Liver (tissue), 9 donors: ENCODE results near the gene LY86. TPM values are rescaled to one million over a fixed set of nuclear protein-coding genes. Genes with fewer than 3 reads are reported as not detected.

Experiments
- DNase-seq: peaks from one replicate; pipeline ENCODE4 v3.0.0-alpha.2; 2017; ENCODE audit warnings: low spot score
- H3K27ac ChIP-seq, 2 donors: one replicate each; pipeline ENCODE4 v1.7.0; 2013; ENCODE audit warnings: inconsistent platforms in 2 of 2, low read length in 2 of 2, control low read depth in 1 of 2, low read depth in 1 of 2, mild to moderate bottlenecking in 1 of 2
- H3K27me3 ChIP-seq, 4 donors: one replicate each; pipeline versions ENCODE4 v1.6.1 to v1.7.0; 2013; ENCODE audit warnings: low read length in 3 of 4, inconsistent platforms in 1 of 4, mild to moderate bottlenecking in 1 of 4, moderate library complexity in 1 of 4; ENCODE audit not compliant: control insufficient read depth in 4 of 4, insufficient read depth in 4 of 4
- H3K36me3 ChIP-seq, 4 donors: one replicate each; pipeline versions ENCODE4 v1.6.1 to v1.7.0; 2013; ENCODE audit warnings: low read length in 3 of 4, mild to moderate bottlenecking in 3 of 4, low read depth in 1 of 4, moderate library complexity in 1 of 4; ENCODE audit not compliant: control insufficient read depth in 4 of 4, insufficient read depth in 3 of 4
- H3K4me1 ChIP-seq, 4 donors: one replicate each; pipeline versions ENCODE4 v1.6.1 to v1.7.0; 2013; ENCODE audit warnings: low read length in 3 of 4, mild to moderate bottlenecking in 3 of 4, moderate library complexity in 1 of 4; ENCODE audit not compliant: control insufficient read depth in 4 of 4, insufficient read depth in 4 of 4
- H3K4me3 ChIP-seq, 3 donors: one replicate each; pipeline versions ENCODE4 v1.6.1 to v1.7.0; 2013; ENCODE audit warnings: low read length in 3 of 3, control low read depth in 1 of 3, low read depth in 1 of 3, mild to moderate bottlenecking in 1 of 3
- H3K9ac ChIP-seq, 2 donors: one replicate each; pipeline ENCODE4 v1.7.0; 2013; ENCODE audit warnings: low read length in 2 of 2, mild to moderate bottlenecking in 2 of 2, moderate library complexity in 2 of 2, control low read depth in 1 of 2, low read depth in 1 of 2
- H3K9me3 ChIP-seq, 4 donors: one replicate each; pipeline versions ENCODE4 v1.6.1 to v1.7.0; 2013; ENCODE audit warnings: low read length in 3 of 4; ENCODE audit not compliant: control insufficient read depth in 4 of 4
- EGR1 ChIP-seq, 2 donors: IDR thresholded peaks; 2 replicates each; pipeline ENCODE4 v1.6.1; 2016 to 2018; ENCODE audit warnings: antibody characterized with exemption in 2 of 2, low read depth in 2 of 2
- FOXA1 ChIP-seq: IDR thresholded peaks from 2 replicates; pipeline ENCODE4 v1.6.1; 2016; ENCODE audit warnings: antibody characterized with exemption
- GABPA ChIP-seq, 2 donors: IDR thresholded peaks in 1 of 2; conservative IDR thresholded peaks in 1 of 2; 2 replicates each; pipeline ENCODE4 v1.6.1; 2016; ENCODE audit warnings: antibody characterized with exemption in 2 of 2, mild to moderate bottlenecking in 1 of 2, moderate library complexity in 1 of 2
- HNF4A ChIP-seq, 2 donors: conservative IDR thresholded peaks; 2 replicates each; pipeline ENCODE4 v1.6.1; 2016; ENCODE audit warnings: antibody characterized with exemption in 2 of 2, mild to moderate bottlenecking in 2 of 2
- HNF4G ChIP-seq: IDR thresholded peaks from 2 replicates; pipeline ENCODE4 v1.6.1; 2016; ENCODE audit warnings: antibody characterized with exemption
- JUND ChIP-seq, 2 donors: IDR thresholded peaks; 2 replicates each; pipeline ENCODE4 v1.6.1; 2016; ENCODE audit warnings: antibody characterized with exemption in 2 of 2
- NR2F2 ChIP-seq: IDR thresholded peaks from 2 replicates; pipeline ENCODE4 v1.6.1; 2016; ENCODE audit warnings: antibody characterized with exemption
- RXRA ChIP-seq, 2 donors: IDR thresholded peaks; 2 replicates each; pipeline ENCODE4 v1.6.1; 2017 to 2018; ENCODE audit warnings: antibody characterized with exemption in 2 of 2, mild to moderate bottlenecking in 1 of 2
- TAF1 ChIP-seq: conservative IDR thresholded peaks from 2 replicates; pipeline ENCODE4 v1.6.1; 2016; ENCODE audit warnings: antibody characterized with exemption, mild to moderate bottlenecking
- YY1 ChIP-seq: IDR thresholded peaks from 2 replicates; pipeline ENCODE4 v1.6.1; 2016; ENCODE audit warnings: antibody characterized with exemption, mild to moderate bottlenecking
- ZBTB33 ChIP-seq: IDR thresholded peaks from 2 replicates; pipeline ENCODE4 v1.6.1; 2016; ENCODE audit warnings: antibody characterized with exemption
- WGBS: extraction: QIAGEN DNeasy Blood & Tissue Kit; methylation state at CpG from one replicate; pipeline ENCODE4 v1.1.7; 2013; 5-methylcytosine and 5-hydroxymethylcytosine counted together
- polyA plus RNA-seq, 2 donors: library from polyadenylated mRNA; stranded (reverse) in 1 of 2; unstranded in 1 of 2; fragments of 200-250 nt in 1 of 2; fragments of >200 nt in 1 of 2; fragmentation: Nextera tagmentation in 1 of 2; extraction: Ambion mirVana in 1 of 2; gene quantifications; one replicate each; pipeline versions ENCODE4 v1.2.1 to v1.2.3, GENCODE V29; 2013 to 2015
- total RNA-seq, 2 donors: library from RNA; depleted of rRNA; stranded (reverse); fragments of >200 nt; gene quantifications; one replicate each; pipeline ENCODE4 v1.2.3, GENCODE V29; 2014
- TF ChIP-seq, protein P1 (sequence below): IDR thresholded peaks from 2 replicates; pipeline ENCODE4 v1.6.1; 2016; ENCODE audit warnings: antibody characterized with exemption, mild to moderate bottlenecking
- TF ChIP-seq, protein P2 (sequence below): IDR thresholded peaks from 2 replicates; pipeline ENCODE4 v1.6.1; 2016; ENCODE audit warnings: antibody characterized with exemption
- TF ChIP-seq, protein P3 (sequence below): IDR thresholded peaks from 2 replicates; pipeline ENCODE4 v1.6.1; 2016; ENCODE audit warnings: antibody characterized with exemption
- donor health status: healthy.
- donor health status: healthy.
- donor health status: healthy.
- donor health status: healthy.
- donor health status: healthy.

The LY86 gene
- total and polyA plus RNA-seq, 4 donors: 1.4 to 7.8 (median 3.7) TPM

GRCh38 chr6:6595025-6595424, 6.5 kb downstream of the LY86 start:
- no peak overlapping the region for H3K9ac ChIP-seq
- no peaks in the 10 kb centered on the region for H3K27me3 ChIP-seq
- H3K4me3 ChIP-seq: no peak overlapping the region
- 93% methylated on average over 3 of the region's 3 CpGs for WGBS
- H3K9me3 ChIP-seq: no peaks in the 10 kb centered on the region
- H3K27ac ChIP-seq: no peak overlapping the region
- peaks cover 0 to 7% (median 0%) of the 10 kb centered on the region in 4 donors for H3K4me1 ChIP-seq
- no peaks in the 10 kb centered on the region for H3K36me3 ChIP-seq
- TF ChIP-seq GABPA (IDR thresholded peaks at IDR 0.05 in 1 of 2, conservative IDR thresholded peaks at IDR 0.05 in 1 of 2): no peak
- no peak for DNase-seq

DNA sequence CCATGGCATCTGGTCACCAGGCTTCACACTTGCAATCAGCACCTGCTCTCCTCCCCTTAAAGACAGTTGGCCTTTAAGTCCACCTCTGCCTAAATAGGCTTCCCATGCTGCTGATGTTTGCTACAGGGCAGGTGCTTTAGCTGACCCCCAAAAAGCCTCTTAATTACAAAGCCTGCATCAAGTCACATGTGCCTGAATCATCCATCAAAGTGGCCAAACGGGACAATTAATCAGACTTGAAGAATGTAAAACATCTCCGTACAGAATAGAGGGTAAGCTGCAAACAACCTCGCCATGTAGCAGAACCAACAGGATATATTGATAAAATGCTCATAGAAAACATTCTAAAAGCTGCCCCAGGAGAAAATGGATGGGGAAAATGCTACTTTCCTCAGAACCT, 7.4 kb downstream of the LY86 start:
- no peak overlapping the region for H3K9ac ChIP-seq
- H3K36me3 ChIP-seq: no peaks in the 10 kb centered on the region
- no peak overlapping the region for H3K4me3 ChIP-seq
- peaks cover 0 to 7% (median 0%) of the 10 kb centered on the region in 4 donors for H3K4me1 ChIP-seq
- TF ChIP-seq HNF4G (no peak), NR2F2 (no peak), EGR1 (IDR thresholded peaks at IDR 0.05; ENCODE audit: low read depth in 2 of 2) (no peak), JUND (IDR thresholded peaks at IDR 0.05) (no peak), ZBTB33 (no peak), HNF4A (conservative IDR thresholded peaks at IDR 0.05) (no peak), GABPA (IDR thresholded peaks at IDR 0.05 in 1 of 2, conservative IDR thresholded peaks at IDR 0.05 in 1 of 2) (no peak)
- TF ChIP-seq, protein P1, sequence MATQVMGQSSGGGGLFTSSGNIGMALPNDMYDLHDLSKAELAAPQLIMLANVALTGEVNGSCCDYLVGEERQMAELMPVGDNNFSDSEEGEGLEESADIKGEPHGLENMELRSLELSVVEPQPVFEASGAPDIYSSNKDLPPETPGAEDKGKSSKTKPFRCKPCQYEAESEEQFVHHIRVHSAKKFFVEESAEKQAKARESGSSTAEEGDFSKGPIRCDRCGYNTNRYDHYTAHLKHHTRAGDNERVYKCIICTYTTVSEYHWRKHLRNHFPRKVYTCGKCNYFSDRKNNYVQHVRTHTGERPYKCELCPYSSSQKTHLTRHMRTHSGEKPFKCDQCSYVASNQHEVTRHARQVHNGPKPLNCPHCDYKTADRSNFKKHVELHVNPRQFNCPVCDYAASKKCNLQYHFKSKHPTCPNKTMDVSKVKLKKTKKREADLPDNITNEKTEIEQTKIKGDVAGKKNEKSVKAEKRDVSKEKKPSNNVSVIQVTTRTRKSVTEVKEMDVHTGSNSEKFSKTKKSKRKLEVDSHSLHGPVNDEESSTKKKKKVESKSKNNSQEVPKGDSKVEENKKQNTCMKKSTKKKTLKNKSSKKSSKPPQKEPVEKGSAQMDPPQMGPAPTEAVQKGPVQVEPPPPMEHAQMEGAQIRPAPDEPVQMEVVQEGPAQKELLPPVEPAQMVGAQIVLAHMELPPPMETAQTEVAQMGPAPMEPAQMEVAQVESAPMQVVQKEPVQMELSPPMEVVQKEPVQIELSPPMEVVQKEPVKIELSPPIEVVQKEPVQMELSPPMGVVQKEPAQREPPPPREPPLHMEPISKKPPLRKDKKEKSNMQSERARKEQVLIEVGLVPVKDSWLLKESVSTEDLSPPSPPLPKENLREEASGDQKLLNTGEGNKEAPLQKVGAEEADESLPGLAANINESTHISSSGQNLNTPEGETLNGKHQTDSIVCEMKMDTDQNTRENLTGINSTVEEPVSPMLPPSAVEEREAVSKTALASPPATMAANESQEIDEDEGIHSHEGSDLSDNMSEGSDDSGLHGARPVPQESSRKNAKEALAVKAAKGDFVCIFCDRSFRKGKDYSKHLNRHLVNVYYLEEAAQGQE: no peak
- TF ChIP-seq, protein P2, sequence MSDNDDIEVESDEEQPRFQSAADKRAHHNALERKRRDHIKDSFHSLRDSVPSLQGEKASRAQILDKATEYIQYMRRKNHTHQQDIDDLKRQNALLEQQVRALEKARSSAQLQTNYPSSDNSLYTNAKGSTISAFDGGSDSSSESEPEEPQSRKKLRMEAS: no peak
- TF ChIP-seq, protein P3, sequence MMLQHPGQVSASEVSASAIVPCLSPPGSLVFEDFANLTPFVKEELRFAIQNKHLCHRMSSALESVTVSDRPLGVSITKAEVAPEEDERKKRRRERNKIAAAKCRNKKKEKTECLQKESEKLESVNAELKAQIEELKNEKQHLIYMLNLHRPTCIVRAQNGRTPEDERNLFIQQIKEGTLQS: no peak
- no peak overlapping the region for H3K27ac ChIP-seq
- DNase-seq: no peak
- no peaks in the 10 kb centered on the region for H3K27me3 ChIP-seq
- 81% methylated on average over 3 of the region's 3 CpGs for WGBS
- H3K9me3 ChIP-seq: no peaks in the 10 kb centered on the region

DNA sequence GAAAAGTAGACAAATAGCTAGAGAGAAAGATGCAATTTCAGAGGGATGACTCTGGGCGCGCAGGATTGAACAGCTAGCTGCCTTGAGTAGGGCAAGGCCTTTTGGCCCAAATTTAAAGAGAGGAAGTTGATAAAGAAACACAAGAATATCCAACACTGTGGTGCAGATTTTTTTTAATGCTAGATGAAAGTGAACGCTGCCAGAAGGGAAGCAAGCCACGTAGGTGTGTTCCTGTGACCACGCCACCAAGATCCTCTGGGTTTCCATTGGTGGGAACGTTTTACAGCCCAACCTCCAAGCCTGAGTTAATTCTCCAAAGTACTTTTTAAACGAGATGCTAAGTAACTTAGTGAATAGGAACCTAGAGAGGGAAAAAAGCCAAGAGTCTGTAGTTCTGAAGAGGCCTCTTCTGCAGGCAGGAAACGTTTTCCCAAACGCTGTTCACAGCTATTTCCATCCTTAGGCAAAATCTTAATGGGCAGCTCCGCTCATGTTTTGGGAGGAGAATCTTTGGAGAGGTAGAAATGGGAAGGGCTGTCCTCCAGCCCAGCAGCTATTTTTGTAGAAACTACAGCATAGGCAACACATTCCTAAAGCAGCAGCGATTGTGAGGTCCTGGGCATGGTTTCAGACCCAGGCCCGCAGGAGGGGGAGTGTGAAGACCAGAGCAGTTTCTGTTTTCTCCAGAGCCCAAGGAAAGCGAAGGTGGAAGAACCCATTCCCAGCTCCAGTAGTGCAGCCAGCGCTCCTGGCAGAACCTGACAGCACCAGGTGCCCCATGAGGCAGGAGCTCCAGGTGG, 8.2 kb downstream of the LY86 start:
- Histone ChIP-seq H3K27me3 (no peaks in the 10 kb centered on the region), H3K4me3 (no peak overlapping the region), H3K4me1 (peaks cover 0 to 7% (median 0%) of the 10 kb centered on the region in 4 donors), H3K9ac (no peak overlapping the region), H3K36me3 (no peaks in the 10 kb centered on the region), H3K27ac (no peak overlapping the region), H3K9me3 (no peaks in the 10 kb centered on the region)
- WGBS: 68% methylated on average over 14 of the region's 14 CpGs
- DNase-seq: no peak
- TF ChIP-seq YY1 (no peak), RXRA (IDR thresholded peaks at IDR 0.05) (no peak), FOXA1 (no peak), HNF4A (conservative IDR thresholded peaks at IDR 0.05) (no peak), TAF1 (no peak), HNF4G (no peak), ZBTB33 (no peak)
